Hematopoietic multipotent progenitor cell (in vitro differentiated cells): ENCODE measurements around the gene TRAPPC10. TPM values are rescaled to one million over a fixed set of nuclear protein-coding genes. Genes with fewer than 3 reads are reported as not detected.
A peak's percentile ranks its signal among the peaks of the same experiment; 100 is the strongest.

Experiments
- DNase-seq, 3 donors: peaks; one replicate each; pipeline ENCODE4 v3.0.0-alpha.2; 2011 to 2015; ENCODE audit warnings: low read depth in 2 of 3, low spot score in 2 of 3
- total RNA-seq: library from RNA; depleted of rRNA; stranded (reverse); fragments of >200 nt; gene quantifications from one replicate; pipeline ENCODE4 v1.2.3, GENCODE V29; 2012

Gene TRAPPC10
- total RNA-seq, 1 donor, result 29.9 TPM

GRCh38 chr21:44058981-44059380 lies 46.9 kb downstream of the TRAPPC10 start:
- no peak for DNase-seq

- DNase-seq, result no peak
Measured at GRCh38 chr21:44059710-44060109, 47.6 kb downstream of the TRAPPC10 start.

- DNase-seq, result no peak
Measured at GRCh38 chr21:44062380-44062779, 50.3 kb downstream of the TRAPPC10 start.

- DNase-seq, result no peak
Measured at GRCh38 chr21:44063151-44063912, 51.2 kb downstream of the TRAPPC10 start.

GRCh38 chr21:44064852-44065403 lies 52.8 kb downstream of the TRAPPC10 start:
- DNase-seq, result no peak

- DNase-seq, result peak in 2 of 3 donors; percentile 37 to 76
Measured at GRCh38 chr21:44065428-44065827, 53.3 kb downstream of the TRAPPC10 start.

- no peak for DNase-seq
Measured at GRCh38 chr21:44066116-44066515, 54.0 kb downstream of the TRAPPC10 start.

GRCh38 chr21:44067011-44067839 lies 55.1 kb downstream of the TRAPPC10 start:
- no peak for DNase-seq

GRCh38 chr21:44070391-44070790 lies 58.3 kb downstream of the TRAPPC10 start:
- DNase-seq, result no peak

- DNase-seq, result no peak
Measured at GRCh38 chr21:44071359-44072104, 59.4 kb downstream of the TRAPPC10 start.

GRCh38 chr21:44072111-44072510 lies 60.0 kb downstream of the TRAPPC10 start:
- DNase-seq, result no peak

GRCh38 chr21:44074315-44074958 lies 62.3 kb downstream of the TRAPPC10 start:
- no peak for DNase-seq

- no peak for DNase-seq
Measured at GRCh38 chr21:44076316-44076715, 64.2 kb downstream of the TRAPPC10 start.

GRCh38 chr21:44078411-44078981 lies 66.4 kb downstream of the TRAPPC10 start:
- no peak for DNase-seq

- no peak for DNase-seq
Measured at GRCh38 chr21:44079446-44079845, 67.3 kb downstream of the TRAPPC10 start.

GRCh38 chr21:44079846-44080245 lies 67.7 kb downstream of the TRAPPC10 start:
- DNase-seq, result no peak

GRCh38 chr21:44082648-44083440 lies 70.7 kb downstream of the TRAPPC10 start:
- DNase-seq, result no peak

GRCh38 chr21:44083631-44084291 lies 71.7 kb downstream of the TRAPPC10 start:
- peak in 2 of 3 donors; percentile 44 to 71 for DNase-seq
